Measurements from ENCODE around the gene DDX3X.
"Not testable (repeated sequence)": the region's sequence is repeated elsewhere in the genome, so short reads cannot be mapped to it uniquely, and the experiment has no call there.

DDX3X gene

GRCh38 chrX:41333744-41334362 is at the start of gene DDX3X:
TSS of gene DDX3X (plus strand) at chrX:41334162. CDS start at chrX:41334253, 91 bp downstream.
- DNase-seq, result peak; percentile 81

DNA sequence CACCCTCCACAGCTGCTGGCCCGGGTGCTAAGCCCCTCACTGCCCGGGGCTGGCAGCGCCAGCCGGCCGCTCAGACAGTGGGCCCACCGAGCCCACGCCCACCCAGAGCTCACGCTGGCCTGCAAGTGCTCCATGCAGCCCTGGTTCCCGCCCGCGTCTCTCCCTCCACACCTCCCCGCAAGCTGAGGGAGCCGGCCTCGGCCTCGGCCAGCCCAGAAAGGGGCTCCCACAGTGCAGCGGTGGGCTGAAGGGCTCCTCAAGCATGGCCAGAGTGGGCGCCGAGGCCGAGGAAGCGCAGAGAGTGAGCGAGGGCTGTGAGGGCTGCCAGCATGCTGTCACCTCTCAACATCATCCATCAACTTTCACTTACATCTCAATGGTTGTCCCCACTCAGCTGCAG is 48.0 kb upstream of the DDX3X start:
- not testable (repeated sequence) for DNase-seq

DNA sequence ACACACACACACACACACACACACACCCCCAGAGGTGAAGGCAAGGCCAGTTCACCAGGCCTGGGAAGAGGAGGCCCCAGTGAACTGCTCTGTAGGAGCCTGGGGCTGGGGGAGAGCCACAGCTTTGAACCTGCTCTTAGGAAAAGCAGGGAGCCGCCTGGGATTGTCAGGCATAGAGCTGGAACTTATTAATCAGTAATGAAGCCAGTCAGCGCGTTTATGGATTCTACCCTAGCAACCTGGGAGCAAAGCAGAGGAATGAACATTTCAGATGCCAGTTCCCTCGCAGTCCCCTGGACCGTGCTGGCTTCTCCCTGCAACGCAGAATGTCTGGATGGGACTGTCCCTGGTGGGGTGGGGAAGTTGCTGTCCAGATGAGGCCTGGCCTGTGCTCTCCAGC is 45.3 kb upstream of the DDX3X start:
- no peak for DNase-seq

- DNase-seq, result no peak
Observed at GRCh38 chrX:41289095-41289494, 44.9 kb upstream of the DDX3X start.

DNA sequence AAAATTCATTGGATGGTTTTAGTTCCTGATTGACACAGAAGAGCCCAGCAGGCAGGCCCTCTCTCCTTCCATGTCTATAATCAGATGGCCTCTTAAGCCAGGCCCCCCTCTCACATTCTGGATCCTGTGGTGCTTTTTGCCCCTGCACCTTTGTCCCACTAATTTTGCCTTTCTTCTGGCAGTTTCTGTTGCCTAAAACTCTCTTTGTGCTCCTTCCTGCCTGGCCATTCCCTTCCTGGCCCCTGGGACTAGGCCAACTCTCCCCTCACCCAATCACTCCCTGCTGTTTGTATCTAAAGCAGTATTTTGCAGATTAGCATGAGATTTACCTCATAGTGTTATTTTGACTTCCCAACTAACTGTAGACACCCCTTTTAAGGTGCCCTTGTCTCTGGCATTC is 42.7 kb upstream of the DDX3X start:
- DNase-seq, result no peak

- peak; percentile 4 for DNase-seq
Observed at GRCh38 chrX:41293269-41293668, 40.7 kb upstream of the DDX3X start.

DNA sequence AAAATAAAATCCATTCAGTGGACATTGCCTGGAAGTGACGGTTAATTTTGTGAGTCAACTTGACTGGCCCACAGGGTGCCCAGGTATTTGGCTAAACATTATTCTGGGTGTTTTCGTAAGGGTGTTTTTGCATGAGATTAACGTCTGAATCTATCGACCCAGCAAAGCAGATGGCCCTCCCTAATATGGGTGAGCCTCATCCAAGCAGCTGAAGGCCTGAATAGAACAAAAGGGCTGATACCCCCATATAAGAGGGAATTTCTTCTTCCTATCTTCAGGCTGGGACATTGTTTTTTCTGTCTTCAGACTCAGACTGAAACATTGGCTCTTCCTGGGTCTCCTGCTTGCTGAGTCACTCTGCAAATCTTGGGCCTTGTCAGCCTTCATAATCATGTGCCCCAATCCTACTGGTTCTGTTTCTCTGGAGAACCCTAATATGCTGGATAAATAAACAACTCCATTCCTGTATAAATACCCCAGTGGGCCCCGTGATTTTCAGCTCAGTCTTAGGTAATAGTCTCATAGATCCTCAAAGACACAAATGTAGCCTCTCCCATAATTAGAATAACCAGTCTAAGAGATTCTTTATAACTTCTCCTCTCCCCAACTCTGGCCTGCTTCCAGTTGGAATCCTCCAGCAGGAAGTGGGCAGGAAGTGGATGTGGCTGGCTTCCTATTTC is 33.1 kb upstream of the DDX3X start:
- DNase-seq, result no peak

GRCh38 chrX:41301438-41301824 is 32.5 kb upstream of the DDX3X start:
- DNase-seq, result no peak

GRCh38 chrX:41302370-41302769 is 31.6 kb upstream of the DDX3X start:
- DNase-seq, result no peak

GRCh38 chrX:41303013-41303412 is 30.9 kb upstream of the DDX3X start:
- DNase-seq, result no peak

DNA sequence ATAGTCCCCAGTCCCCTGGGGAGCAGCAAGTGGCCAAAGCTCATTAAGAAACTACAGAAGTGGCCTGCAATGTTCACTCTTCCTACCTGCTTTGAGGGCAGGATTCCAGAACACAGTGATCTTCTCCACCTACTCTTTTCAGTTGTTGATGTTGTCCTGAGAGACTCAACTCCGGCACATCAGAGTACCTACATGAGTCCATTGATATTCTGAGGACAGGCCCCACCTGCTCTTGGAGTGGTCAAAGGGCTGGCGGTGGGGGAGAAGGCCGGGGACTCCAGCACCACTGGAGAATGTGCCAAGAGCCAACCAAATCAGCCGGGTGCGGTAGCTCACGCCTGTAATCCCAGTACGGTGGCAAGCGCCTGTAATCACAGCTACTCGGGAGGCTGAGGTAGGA is 29.8 kb upstream of the DDX3X start:
- DNase-seq, result no peak

- DNase-seq, result no peak
Observed at GRCh38 chrX:41308884-41309647, 24.9 kb upstream of the DDX3X start.

GRCh38 chrX:41312786-41313185 is 21.2 kb upstream of the DDX3X start:
- no peak for DNase-seq

- no peak for DNase-seq
Observed at GRCh38 chrX:41313419-41313818, 20.5 kb upstream of the DDX3X start.

- DNase-seq, result no peak
Observed at GRCh38 chrX:41314204-41314603, 19.8 kb upstream of the DDX3X start.

- no peak for DNase-seq
Observed at GRCh38 chrX:41314881-41315280, 19.1 kb upstream of the DDX3X start.

GRCh38 chrX:41316266-41316665 is 17.7 kb upstream of the DDX3X start:
- not testable (repeated sequence) for DNase-seq

DNA sequence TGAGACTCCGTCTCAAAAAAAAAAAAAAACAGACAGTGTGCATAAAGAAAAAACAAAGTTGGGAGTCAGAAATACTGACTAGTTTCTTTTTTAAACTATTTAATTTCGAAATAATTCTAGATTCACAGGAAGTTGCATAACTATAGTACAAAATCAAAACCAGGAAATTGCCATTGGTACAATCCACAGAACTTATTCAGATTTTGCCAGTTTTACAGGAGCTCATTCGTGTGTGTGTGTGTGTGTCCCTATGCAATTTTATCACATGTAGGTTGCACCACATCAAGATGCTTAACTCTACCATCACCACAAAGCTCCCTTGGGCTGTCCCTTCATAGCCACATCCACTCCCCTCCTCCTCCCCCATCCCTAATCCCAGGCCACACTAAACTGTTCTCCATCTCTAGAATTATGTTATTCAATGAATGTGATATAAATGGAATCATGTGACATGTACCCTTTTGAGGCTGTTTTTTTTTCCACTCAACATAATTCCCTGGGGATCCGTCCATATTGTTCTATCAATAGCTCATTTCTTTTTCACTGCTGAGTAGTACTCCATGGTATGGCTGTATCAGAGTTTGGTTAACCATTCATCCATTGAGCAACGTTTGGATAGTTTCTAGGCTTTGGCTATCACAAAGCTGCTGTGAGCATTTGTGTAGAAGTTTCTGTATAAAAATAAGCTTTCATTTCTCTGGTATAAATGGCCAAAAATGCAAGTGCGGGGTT is 16.3 kb upstream of the DDX3X start:
- DNase-seq, result no peak

GRCh38 chrX:41320393-41320792 is 13.6 kb upstream of the DDX3X start:
- DNase-seq, result no peak

DNA sequence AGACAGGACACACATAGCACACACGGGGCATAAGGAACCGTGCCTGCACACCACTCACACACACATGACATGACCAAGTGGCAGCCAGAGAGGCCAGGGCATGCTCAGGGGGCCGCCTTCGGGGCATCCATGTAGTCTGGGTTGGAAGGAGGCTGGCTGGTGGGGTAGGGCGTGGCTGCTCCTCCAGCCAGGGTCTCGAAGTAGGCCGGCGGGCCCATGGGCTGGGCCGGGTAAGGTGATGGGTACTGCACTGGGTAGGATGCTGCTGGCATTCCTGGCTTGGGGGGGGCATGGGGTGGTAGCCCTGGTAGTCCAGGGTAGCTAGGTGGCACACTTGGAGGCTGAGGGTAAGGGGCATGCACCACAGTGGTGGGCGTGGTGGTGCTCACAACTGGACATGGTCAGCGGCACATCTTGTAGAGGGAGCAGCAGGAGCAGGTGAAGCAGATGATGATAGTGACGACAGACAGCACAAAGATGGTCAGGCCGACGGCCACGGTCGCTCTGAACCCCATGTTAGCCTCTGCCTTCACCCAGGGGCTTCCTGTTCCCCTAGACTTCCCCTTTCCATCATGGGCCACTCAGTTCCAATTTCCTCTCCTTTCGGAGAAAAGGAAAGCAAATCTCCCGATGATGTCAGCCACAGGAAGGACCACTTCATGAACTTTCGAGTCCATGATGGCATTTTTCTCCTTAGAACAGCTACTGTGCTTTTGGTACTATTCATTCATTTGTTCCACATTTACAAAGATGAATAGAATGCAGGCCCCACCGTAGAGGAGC is 10.9 kb upstream of the DDX3X start:
- DNase-seq, result no peak

DNA sequence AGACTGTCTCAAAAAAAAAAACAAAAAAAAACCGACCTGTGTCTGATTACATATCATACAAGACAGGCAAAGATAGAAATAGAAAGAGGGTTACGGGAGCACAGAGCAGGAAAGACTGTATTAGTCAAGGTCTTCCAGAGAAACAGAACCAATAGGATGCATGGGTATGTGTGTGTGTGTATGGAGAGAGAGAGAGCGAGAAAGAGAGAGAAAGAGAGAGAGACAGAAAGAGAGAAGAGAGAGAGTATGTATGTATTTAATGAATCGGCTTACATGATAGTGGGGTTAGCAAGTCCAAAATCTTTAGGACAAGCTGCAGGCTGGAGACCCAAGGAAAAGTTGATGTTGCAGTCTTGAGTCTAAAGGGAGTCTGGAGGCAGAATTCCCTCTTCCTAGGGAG is 7.5 kb upstream of the DDX3X start:
- no peak for DNase-seq

DNA sequence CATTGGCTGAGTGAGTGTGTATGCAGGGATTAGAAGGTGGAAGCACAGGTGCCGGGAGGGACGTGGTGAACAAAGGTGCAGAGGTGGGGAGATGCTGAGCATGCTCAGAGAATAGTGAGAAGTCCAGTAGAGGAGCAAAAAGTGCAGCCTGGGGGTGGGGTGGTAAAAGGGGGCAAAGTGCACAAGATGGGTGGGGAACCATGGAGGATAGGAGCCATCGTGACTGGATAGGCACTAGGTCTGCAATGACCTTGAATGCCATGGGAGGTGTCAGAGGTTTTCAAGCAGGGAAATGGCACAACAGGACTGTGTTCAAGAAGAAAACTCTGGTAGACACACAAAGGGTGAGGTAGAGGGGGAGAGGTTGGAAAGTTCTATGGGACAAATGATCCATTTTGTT is 6.6 kb upstream of the DDX3X start:
- no peak for DNase-seq

GRCh38 chrX:41329101-41329500 is 4.9 kb upstream of the DDX3X start:
- DNase-seq, result no peak
